Esophagus squamous epithelium (tissue), 5 donors: ENCODE results near the gene ELMO1. TPM values are rescaled to one million over a fixed set of nuclear protein-coding genes. Genes with fewer than 3 reads are reported as not detected.

Source experiments
- DNase-seq: peaks from one replicate; lab custom pipeline; 2025; lab: John Stamatoyannopoulos, UW
- H3K27ac ChIP-seq, 4 donors: fragments of 200-600 bp; sonication (generic); one replicate each; pipeline ENCODE4 v1.5.1; 2016 to 2019; ENCODE audit warnings: mild to moderate bottlenecking in 1 of 4
- H3K27me3 ChIP-seq, 4 donors: fragments of 200-600 bp; sonication (generic); 1 replicate in 3 of 4; 2 replicates in 1 of 4; pipeline versions ENCODE4 v1.5.1 to v1.6.0; 2017 to 2021; ENCODE audit warnings: antibody characterized with exemption in 1 of 4
- H3K36me3 ChIP-seq, 3 donors: fragments of 200-600 bp; sonication (generic); one replicate each; pipeline ENCODE4 v1.5.1; 2016 to 2019
- H3K4me1 ChIP-seq, 3 donors: fragments of 200-600 bp; sonication (generic); one replicate each; pipeline ENCODE4 v1.5.1; 2017 to 2019
- H3K4me3 ChIP-seq, 4 donors: fragments of 200-600 bp; sonication (generic); 1 replicate in 3 of 4; 2 replicates in 1 of 4; pipeline ENCODE4 v1.5.1; 2016 to 2019; ENCODE audit warnings: mild to moderate bottlenecking in 2 of 4, moderate library complexity in 1 of 4
- H3K9me3 ChIP-seq, 3 donors: fragments of 200-600 bp; sonication (generic); one replicate each; pipeline ENCODE4 v1.5.1; 2016 to 2019
- POLR2A ChIP-seq, 4 donors: fragments of 450-650 bp; IDR thresholded peaks; one replicate each; pipeline ENCODE4 v1.6.1; 2017; ENCODE audit warnings: antibody characterized with exemption in 4 of 4, mild to moderate bottlenecking in 4 of 4, moderate library complexity in 3 of 4
- WGBS, 2 donors: methylation state at CpG; one replicate each; pipeline ENCODE4 v1.1.5; 2018; 5-methylcytosine and 5-hydroxymethylcytosine counted together
- intact Hi-C: fragments of 100-400 bp; cut with DNase I; formaldehyde crosslinking; loops from one replicate; pipeline ENCODE4 v1.15.0; 2022
- total RNA-seq, 4 donors: library from RNA; depleted of rRNA; stranded (reverse); fragments of >200 nt; gene quantifications; one replicate each; pipeline ENCODE4 v1.1.0, GENCODE V29; 2016
- TF ChIP-seq, protein P1 (sequence below), 6 experiments: fragments of 450-650 bp in 4 of 6; fragments of 200-600 bp in 2 of 6; sonication (generic) in 2 of 6; IDR thresholded peaks; one replicate each; pipeline ENCODE4 v1.5.1; 2016 to 2019; ENCODE audit warnings: antibody characterized with exemption in 6 of 6, mild to moderate bottlenecking in 4 of 6, moderate library complexity in 4 of 6
- donor health status: DM: yes; HTN: yes; CAD: no.

The ELMO1 gene
- total RNA-seq, 4 donors from 2014 or later: 0.68 to 36.6 (median 11.8) TPM

DNA sequence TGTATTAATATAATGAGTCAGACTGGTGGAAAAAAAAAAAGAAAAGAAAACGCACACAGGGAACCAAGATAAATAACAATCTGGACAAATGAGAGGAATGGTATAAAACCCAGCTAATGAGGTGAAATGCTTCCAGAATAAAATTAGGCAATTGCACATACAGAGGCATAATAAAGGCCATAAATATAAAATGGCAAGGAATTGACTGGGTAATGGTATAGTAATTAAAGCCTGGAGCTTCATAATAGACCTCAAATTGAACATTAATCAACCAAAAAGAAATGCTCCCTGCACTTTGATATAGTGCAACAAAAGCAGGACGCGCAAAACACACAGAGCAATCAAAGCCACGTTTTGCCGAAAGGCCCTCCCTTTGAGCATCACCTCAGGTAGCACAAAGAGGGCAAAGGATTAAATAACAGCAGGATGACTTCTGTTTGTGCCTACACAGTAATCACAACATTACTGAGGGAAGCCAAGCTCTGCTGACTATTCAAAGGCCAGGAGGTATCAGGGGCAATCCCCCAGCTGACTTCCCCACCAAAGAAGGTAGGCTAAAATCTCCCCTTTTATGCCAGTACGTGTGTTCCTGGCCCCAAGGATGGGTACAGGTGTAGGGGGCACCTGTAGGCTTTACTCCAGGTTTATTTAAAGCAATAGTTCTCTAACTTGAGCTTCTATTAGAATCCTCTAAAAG is 343.7 kb downstream of the ELMO1 start:
- Histone ChIP-seq H3K36me3 (no peaks in the 10 kb centered on the region), H3K4me1 (peaks cover 0 to 31% (median 17%) of the 10 kb centered on the region in 3 donors), H3K27ac (no peak overlapping the region), H3K4me3 (no peak overlapping the region), H3K9me3 (no peaks in the 10 kb centered on the region), H3K27me3 (no peaks in the 10 kb centered on the region)
- intact Hi-C loops: no loop called here
- WGBS, 2 donors: 75 to 77% methylated on average over 6 of the region's 6 CpGs
- DNase-seq: no peak
- TF ChIP-seq, protein P1, sequence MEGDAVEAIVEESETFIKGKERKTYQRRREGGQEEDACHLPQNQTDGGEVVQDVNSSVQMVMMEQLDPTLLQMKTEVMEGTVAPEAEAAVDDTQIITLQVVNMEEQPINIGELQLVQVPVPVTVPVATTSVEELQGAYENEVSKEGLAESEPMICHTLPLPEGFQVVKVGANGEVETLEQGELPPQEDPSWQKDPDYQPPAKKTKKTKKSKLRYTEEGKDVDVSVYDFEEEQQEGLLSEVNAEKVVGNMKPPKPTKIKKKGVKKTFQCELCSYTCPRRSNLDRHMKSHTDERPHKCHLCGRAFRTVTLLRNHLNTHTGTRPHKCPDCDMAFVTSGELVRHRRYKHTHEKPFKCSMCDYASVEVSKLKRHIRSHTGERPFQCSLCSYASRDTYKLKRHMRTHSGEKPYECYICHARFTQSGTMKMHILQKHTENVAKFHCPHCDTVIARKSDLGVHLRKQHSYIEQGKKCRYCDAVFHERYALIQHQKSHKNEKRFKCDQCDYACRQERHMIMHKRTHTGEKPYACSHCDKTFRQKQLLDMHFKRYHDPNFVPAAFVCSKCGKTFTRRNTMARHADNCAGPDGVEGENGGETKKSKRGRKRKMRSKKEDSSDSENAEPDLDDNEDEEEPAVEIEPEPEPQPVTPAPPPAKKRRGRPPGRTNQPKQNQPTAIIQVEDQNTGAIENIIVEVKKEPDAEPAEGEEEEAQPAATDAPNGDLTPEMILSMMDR (IDR thresholded peaks at IDR 0.05): no peak
- TF ChIP-seq POLR2A (IDR thresholded peaks at IDR 0.05): no peak

DNA sequence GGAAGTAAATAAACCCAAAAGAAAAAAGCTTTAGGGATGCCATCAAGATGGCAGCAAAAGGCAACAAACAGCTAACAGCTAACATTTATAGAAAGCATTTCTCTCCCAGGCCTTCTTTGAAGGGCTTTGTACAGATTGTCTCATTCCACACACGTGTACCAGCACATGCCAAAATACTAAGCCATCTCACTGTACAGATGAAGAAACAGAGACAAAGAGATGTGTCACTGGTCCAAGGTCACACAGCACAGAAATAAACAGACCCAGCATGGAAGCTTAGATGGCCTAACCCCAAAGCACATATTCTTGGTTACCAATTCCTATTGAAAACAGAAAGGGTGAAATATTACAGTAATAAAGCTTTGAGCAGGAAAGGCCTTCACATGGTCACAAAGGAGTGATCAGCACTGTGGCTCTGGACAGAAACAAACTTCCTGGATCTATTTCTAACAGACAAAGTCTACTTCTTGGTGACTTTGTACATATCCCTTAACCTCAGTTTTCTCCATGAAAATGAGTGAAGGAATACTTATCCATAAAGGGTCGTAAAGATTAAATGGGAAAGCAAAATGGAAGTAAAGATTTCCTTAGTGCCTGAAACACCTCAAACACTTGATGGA is 346.0 kb downstream of the ELMO1 start:
- 80 to 95% methylated on average over 2 of the region's 2 CpGs for WGBS, 2 donors
- Histone ChIP-seq H3K4me3 (no peak overlapping the region), H3K27ac (no peak overlapping the region), H3K9me3 (no peaks in the 10 kb centered on the region), H3K4me1 (peaks cover 0 to 15% (median 4%) of the 10 kb centered on the region in 3 donors), H3K36me3 (no peaks in the 10 kb centered on the region), H3K27me3 (no peaks in the 10 kb centered on the region)
- TF ChIP-seq POLR2A (IDR thresholded peaks at IDR 0.05): no peak
- TF ChIP-seq, protein P1 (IDR thresholded peaks at IDR 0.05): no peak
- intact Hi-C loops: no loop called here
- DNase-seq: no peak

DNA sequence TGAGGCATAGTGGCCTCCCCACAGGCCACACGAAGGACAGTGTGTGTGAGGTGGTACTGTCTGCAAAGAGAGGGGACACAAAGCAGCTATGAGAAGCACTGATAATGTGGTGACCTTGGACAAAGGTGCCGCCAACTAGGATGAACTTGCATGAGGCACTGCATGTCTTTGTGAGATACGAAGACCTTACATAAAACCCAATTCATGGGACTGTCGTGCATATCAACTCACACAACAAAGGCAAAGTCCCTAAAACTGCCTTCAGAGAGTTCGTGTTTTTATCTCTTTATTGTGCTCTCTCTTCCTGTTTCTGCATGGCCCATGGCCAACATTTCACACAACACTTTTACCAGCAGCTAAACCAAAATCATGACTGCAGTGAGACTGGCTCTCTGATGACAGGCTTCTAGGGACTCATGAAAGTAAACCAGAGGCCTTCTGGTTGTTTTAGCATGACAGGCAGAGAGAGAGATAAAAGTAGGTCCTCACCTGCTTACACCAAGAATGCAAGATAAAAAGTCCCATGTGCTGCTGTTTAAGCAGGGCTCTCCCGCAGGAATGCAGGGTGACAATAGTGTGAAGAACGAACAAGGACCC is 347.8 kb downstream of the ELMO1 start:
- intact Hi-C loops: no loop called here
- Histone ChIP-seq H3K4me1 (peaks cover 0 to 25% (median 4%) of the 10 kb centered on the region in 3 donors), H3K36me3 (no peaks in the 10 kb centered on the region), H3K27me3 (no peaks in the 10 kb centered on the region), H3K4me3 (no peak overlapping the region), H3K9me3 (no peaks in the 10 kb centered on the region), H3K27ac (no peak overlapping the region)
- WGBS, 2 donors: 80 to 81% methylated on average over 7 of the region's 7 CpGs
- DNase-seq: no peak
- TF ChIP-seq, protein P1 (IDR thresholded peaks at IDR 0.05): no peak
- TF ChIP-seq POLR2A (IDR thresholded peaks at IDR 0.05): no peak

DNA sequence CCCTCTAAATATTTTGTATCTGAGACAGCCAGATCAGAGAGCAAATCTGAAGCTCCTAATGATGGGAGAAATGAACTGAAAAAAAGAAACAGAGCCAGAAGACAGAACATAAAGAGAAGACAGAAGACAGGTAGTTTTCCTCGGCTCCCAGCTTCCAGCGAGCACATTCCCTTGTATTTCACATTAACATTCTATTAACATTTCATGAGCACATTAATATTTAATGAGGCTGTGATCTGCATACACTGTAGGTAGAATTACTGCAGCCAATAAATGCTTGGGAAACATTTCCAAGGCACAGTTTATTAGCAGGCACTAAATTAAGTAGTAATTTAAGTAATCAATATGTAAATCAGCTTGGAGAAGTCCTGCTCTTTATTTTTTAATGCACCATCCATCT is 349.9 kb downstream of the ELMO1 start:
- no peak overlapping the region for H3K27ac ChIP-seq
- H3K4me3 ChIP-seq: no peak overlapping the region
- H3K4me1 ChIP-seq: peaks cover 0 to 35% (median 4%) of the 10 kb centered on the region in 3 donors
- WGBS, 2 donors: 91 to 94% methylated on average over 2 of the region's 2 CpGs
- no peaks in the 10 kb centered on the region for H3K27me3 ChIP-seq
- no peak for DNase-seq
- intact Hi-C loops: no loop called here
- H3K36me3 ChIP-seq: no peaks in the 10 kb centered on the region
- TF ChIP-seq, protein P1 (IDR thresholded peaks at IDR 0.05): no peak
- no peak for TF ChIP-seq POLR2A (IDR thresholded peaks at IDR 0.05)
- H3K9me3 ChIP-seq: no peaks in the 10 kb centered on the region

DNA sequence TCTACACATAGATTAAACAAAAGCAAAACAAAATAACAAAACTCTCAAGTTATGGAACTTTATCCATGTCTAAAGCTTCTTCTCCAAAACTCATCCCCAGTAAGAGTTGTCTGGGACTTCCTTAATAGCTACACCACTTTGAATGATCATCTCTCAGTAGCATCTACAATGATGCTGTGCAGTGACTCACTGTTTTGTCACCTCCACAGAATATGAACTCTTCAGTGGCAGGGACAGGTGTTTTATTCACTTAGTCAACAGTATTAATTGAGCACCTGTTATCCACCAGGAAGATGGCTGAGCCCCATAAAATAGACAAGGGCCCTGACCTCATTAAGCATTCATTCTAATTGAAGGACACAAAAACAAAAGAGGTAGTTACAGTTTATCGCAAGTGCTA is 350.7 kb downstream of the ELMO1 start:
- WGBS, 2 donors: 39 to 100% methylated on average over 1 of the region's 1 CpG
- Histone ChIP-seq H3K4me1 (peaks cover 0 to 35% (median 4%) of the 10 kb centered on the region in 3 donors), H3K9me3 (no peaks in the 10 kb centered on the region), H3K4me3 (no peak overlapping the region), H3K27ac (no peak overlapping the region), H3K36me3 (no peaks in the 10 kb centered on the region), H3K27me3 (no peaks in the 10 kb centered on the region)
- no peak for DNase-seq
- TF ChIP-seq POLR2A (IDR thresholded peaks at IDR 0.05): no peak
- TF ChIP-seq, protein P1 (IDR thresholded peaks at IDR 0.05): no peak
- intact Hi-C loops: no loop called here
